COLO829 (cell line): ENCODE measurements around the gene TDRKH.
A peak's percentile ranks its signal among the peaks of the same experiment; 100 is the strongest.
"Not testable (repeated sequence)": the region's sequence is repeated elsewhere in the genome, so short reads cannot be mapped to it uniquely, and the experiment has no call there.

Experiments
- DNase-seq: peaks from one replicate; pipeline ENCODE4 v3.0.0; 2012; ENCODE audit warnings: low spot score

The TDRKH gene

DNA sequence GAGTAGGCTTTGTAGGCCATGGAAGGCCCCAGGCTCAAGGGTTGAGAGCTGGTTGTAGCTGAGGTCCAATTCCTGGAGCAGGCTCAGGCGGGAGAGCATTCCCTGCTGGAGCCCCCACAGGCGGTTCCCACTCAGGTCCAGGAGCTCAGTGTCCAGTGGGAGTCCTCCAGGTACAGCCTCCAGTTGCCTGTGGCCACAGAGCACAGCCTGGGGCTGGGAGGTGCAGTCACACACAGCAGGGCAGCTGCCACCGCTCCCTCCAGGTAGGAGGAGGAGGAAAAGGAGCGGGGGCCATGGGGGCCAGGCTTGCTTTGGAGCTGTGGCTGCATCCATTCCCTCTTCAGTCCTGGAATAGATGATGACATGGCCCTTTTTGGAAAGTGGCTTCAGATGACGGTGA lies 12.1 kb upstream of the TDRKH start:
- DNase-seq: no peak

DNA sequence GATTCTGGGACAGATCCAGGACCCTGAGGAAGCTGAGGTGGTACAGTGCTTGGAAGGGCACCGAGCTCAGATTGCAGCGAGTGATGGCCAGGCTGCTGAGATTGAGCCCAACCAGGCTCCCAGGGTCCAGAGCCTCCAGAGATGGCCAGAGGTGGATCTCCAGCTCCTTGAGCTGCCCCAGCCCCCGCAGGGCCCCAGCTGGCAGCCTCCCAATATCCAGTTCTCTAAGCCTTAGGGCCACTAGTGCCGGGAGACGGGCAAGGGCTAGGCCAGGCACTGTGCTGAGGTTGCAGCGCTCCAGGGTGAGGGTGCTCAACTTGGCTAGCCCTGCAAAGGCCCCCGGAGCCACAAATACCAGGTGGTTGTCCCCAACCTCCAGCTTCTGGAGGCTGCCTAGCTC lies 11.5 kb upstream of the TDRKH start:
- no peak for DNase-seq

DNA sequence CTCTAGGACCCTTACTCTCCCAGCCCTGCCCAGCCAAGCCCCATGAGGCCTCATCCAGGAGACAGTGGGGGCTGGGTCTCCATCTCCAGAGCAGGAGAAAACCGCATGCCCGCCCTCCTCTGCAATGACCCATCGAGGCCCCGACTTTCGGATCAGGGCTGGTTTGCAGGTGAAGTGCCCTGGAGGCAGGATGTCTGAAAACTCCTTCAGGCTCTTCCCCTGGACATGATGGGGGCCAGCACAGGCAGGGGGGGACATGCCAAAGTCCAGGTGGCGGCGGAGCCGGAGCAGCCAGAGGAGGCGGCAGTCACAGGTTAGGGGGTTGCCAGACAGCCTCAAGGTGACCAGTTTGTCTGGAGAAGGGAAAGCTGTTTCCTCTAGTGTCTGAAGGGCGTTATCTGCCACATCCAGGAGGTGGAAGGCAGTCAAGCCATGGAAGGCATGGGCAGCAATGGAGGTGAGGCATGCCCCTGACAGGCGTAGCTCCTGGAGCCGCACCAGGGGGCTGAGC lies 11.1 kb upstream of the TDRKH start:
- DNase-seq: no peak

DNA sequence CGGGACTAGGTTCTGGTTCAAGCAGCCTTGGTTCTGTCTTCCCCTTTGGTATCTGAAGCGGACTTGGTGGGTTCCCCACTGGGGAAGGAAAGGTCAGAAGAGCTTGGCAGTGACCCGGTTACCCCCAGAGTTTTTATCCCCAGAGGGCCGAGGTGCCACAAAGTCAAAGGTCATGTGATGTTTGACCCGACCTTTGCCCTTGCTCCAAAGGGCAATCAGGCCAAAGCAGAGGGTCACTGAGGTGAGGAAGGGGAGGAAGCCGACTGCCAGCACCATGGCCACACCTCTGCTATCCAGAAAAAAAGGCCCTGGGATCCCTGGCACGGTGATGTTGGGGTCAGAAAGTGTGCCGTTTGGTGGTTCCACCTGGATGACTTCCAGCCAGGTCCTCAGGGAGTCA lies 10.5 kb upstream of the TDRKH start:
- no peak for DNase-seq

DNA sequence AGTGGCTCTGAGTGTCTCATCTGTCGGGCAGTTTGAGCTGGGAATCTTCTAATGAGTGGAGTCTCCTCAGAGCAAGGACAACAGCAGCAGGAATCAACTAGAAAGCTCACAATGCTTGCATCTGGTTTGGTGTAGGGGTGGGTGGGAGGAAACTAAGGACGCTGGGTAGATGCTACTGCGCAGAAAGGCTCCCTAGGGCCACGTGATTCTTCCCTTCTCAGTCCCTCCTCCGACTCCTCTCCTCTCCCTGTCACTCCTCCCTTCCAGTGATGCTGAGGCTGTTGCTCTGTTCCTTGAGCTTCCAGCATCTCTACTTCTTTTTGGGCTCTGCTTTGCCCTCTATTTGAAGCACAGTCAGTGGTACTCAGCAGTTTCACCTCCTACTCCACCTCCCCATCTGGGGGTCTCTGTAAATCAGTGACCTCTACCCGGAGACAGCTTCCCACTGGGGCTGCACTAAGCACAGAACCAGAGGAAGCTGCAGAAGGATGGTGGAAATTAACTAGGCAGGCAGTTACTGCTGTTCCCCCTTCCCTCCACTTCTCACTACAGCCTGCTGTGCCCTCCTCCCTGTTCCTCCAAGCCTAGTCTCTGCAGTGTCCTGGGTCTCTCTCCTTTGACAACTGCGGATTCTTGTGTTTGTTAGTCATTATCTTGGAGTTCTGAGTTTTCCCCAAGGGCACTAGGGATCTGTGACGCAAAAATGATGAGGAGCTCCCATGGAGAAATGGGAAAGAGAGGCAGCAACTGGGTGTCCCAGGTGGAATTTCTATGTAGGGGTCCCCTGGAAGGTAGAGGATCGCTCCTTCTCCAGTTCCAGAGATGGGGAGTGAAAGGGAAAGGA lies 9.1 kb upstream of the TDRKH start:
- no peak for DNase-seq

DNA sequence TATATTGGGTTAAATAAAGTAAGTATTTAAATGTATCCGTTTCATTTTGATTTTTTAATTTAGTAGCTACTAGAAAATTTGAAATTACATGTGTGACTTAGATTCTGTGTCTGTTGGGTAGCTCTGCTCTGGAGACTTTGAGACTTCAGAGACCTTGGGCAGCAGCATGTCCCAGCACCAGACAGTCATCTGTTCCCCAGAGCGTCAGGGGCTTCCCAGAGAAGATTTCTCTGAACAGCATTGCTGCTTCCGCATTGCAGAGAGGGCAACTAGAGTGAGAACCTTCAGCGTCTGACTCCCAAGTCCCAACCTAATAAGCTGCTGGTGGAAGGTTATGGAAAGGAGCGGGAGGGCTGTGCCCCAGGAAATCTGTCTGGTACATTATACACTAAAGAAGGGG lies 8.3 kb upstream of the TDRKH start:
- DNase-seq: no peak

DNA sequence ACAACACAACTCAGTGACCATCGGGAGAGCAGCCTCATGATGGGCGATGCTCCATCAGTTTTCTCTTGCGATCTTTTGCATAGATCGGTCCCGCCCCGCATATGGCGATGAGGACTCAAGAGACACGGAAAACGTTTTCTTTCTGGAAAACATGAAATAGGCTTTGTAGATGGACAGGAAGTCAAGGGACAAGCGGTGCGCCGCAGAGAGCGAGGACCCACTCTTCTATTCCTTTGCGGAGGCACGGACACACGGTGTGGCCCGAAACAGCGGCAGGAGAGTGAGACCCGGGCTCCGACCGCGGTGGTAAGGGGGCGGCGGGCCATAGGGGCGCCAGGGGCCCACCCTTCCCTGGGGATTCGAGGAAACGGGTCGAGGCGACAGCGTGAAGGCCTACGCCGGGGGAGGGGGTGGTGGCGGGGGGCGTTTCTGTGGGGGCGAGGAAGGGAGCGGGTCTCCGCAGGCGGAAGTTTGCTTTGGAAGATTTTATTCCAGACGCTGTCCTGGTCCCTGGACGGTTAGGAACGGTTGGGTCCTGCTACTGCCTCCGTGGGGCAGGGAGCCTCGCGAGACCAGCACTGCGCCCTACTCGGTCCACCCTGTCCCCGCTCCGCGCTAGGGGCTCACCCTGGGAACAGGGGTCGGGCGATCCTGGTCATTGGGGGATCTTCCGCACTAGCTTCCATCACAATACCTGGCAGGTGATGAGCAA lies 796 bp upstream of the TDRKH start:
- no peak for DNase-seq

DNA sequence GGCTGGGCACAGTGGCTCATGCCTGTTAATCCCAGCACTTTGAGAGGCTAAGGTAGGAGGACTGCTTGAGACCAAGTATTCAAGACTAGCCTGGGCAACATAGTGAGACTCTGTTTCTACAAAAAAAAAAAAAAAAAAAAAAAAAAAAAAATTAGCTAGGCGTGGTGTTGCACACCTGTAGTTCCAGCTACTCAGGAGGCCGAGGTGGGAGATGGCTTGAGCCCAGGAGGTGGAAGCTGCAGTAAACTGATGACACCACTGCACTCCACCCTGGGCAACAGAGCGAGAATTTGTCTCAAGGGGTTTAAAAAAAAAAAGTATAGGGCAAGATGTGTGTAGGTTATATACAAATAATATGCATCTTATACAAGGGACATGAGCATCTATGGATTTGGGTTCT lies 2.6 kb downstream of the TDRKH start:
- no peak for DNase-seq

DNA sequence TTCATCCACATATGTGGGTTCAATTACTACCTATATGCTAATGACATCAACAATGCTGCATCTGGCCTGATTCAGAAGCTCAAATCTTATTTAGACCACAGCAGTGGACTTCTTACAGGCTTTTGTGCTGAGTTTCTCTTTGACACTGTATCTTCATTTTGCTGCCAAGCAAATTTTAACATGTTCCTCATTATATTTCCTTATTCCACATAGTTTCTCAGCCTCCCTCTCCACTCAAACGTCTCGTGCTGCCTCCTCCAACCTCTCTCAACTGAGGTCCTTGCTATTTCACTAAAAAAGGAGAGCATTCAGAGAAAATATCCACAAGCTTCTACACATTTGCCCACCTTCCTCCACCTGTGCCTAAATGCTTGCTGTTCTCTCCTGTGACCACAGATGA lies 6.5 kb downstream of the TDRKH start:
- no peak for DNase-seq

DNA sequence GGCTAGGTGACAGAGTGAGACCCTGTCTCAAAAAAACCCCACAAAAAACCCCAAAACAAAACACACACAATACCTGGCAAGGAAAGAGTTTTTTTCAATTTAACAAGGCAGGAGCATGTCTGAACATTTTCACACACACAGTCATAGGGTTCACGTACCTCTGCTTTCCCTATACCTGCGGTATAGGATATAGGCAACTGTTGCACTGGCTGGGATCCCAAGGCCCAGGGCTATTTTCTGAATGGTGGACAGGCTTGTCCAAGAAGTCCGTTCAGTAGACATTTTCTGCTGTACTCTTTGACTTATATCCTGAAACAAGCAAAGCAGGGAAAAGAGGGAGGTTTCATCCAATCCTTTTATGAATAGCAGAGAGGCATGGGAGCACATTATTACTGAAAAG lies 7.6 kb downstream of the TDRKH start:
- no peak for DNase-seq

DNA sequence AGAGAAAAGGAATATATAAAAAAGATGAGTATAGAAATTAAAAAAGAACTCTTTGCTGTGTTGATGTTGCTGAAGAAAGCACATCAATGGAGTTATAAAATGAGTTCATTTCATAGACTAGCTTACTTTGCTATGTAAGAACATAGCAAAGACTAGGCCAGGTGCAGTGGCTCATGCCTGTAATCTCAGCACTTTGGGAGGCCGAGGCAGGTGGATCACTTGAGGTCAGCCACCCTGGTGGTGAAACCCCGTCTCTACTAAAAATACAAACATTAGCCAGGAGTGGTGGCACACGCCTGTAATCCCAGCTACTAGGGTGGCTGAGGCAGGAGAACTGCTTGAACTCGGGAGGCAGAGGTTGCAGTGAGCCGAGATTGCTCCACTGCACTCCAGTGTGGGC lies 8.3 kb downstream of the TDRKH start:
- not testable (repeated sequence) for DNase-seq

DNA sequence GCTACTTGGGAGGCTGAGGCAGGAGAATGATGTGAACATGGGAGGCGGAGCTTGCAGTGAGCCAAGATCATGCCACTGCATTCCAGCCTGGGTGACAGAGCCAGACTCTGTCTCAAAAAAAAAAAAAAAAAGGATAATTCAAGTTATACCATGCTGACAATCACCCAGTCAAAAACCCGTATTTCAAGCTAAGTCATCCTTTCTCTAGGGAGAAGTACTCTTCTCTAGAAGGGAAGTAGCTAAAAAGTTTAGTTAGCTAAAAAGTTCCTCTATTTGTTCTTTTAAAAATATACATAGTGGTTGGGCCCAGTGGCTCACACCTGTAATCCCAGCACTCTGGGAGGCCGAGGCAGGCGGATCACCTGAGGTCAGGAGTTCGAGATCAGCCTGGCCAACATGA lies 9.6 kb downstream of the TDRKH start:
- DNase-seq: not testable (repeated sequence)

DNA sequence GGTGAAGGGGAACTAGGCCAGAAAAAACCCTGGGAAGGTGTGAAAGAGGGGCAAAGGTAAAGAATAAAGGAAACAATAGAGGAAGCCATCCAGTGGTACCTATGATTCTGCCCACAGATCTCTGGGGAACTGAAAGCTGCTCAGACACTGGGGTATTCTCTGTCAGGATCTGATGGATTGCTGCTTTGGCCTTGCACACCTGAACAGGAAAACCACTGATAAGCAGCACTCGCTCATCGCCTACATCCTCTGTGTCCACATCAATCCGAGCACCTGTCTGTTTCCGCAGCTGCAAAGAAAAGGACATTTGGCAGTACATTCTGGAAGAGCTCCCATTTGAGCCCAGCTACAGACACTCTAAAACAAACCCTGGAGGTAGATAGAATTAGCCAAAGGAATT lies 10.4 kb downstream of the TDRKH start:
- no peak for DNase-seq

DNA sequence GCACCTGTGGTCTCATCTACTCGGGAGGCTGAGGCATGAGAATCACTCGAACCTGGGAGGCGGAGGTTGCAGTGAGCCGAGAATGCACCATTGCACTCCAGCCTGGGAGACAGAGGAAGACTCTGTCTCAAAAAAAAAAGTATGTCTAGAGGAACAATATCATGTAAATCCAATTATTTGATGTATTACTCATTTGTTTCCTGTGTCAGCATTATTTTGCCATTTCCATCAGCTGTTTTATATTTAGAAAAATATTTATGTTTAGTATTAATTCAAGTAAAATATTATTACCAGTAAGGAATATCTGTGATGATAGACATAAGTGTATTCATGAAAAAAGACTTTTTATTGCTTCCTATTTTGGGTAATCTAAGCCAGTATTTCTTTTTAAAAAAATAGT lies 13.0 kb downstream of the TDRKH start:
- DNase-seq: no peak

DNA sequence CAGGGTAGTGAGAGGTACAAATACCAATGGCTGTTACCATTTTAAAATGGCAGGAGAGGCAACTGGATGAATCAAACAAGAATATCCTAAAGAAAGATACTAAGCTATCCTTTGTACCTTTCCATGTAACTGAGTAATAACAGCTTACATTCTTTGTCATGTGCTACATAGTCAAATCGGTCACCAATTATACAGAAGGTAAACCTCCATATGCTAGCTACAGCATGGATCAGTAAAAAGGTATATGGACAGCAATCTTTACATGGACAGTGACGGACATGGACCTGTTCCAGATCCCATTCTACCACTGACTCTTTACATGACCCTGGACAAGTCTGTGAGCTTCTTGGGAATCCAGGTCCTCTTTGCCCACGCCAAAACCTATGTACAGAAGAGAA lies 13.6 kb downstream of the TDRKH start:
- DNase-seq: no peak

DNA sequence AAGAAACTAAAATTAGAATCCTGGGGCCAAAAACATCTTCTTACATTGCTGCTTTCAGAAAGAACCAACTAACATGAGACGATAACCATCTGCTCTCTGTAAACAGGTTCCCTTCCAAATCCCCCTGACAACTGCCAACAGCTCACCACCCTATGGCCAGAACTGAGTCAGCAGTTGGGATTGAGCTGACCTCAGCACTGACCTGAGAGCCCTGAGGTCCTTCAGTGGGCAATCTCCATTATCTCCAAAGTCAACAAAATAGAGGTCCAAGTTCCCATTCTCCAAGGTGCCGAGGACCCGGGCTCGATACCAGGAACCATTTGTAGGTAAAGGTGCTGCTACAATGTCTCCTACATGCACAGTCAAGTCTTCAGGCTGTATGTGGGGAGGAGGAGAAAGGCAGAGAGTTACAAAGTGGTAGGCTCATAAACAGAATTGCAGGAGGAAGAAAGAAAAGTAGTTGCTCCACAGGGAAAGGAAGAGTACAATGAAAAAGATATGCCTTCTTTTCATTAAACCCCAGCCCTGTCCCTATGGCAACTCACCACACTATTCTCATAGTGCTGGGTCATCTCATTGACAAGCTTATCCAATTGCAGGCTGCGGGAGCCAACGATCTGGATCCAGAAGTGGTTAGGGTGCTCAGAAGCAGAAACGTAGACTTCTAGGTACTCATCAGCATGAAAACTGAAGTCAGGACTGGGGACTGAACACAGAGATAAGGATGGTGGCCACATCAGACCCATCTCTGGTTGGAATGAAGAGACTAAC lies 14.2 kb downstream of the TDRKH start:
- no peak for DNase-seq

DNA sequence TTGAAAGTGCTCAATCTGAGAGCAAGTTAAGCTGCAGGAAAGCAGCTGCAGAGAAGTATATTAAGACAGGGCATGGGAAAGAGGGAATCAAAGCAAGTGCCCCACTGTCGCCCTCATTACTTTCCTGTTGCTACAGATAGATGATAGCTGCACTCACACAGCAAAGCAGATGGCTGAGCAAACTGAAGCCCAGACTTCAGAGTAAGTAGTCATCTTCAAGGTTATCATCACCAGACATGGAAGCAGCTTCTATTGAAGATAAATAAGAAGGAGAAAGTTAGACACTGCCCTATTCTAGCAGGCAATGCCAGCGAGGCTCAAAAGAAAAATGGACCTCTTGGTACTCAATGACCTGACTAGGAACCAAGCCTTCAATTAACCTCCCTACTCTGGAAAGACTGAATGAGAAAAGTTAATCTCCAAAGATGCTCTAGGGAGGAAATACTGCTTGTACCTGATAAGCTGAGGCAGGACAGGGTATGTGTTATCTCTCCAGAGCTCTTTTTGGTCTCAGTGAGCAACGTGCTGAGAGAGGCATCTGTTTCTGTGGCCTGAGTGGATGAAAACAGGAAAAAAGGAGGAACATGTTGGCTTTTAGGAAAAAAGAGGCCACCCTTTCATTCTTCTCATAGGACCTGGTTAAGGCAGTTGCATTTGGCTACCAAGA lies 15.9 kb downstream of the TDRKH start:
- no peak for DNase-seq

DNA sequence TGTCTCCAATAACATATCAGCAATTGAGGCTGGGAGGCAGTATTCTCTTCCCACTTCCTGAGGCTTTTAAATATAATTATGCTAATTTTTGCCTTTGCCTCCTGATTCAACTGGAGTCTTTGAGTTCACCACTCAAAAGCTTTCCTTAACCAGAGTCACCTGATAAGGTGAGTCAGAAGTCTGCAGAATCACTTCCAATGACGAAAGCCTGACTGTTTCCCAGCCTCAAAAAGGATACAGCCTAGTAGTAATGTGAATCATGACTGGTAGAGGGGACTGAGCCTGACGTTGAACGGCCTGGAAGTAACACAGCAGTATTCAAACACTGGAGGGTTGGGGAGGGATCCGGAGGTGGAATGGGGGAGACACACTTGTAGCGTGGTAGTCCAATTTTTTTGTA lies 16.6 kb downstream of the TDRKH start:
- peak; percentile 73 for DNase-seq

DNA sequence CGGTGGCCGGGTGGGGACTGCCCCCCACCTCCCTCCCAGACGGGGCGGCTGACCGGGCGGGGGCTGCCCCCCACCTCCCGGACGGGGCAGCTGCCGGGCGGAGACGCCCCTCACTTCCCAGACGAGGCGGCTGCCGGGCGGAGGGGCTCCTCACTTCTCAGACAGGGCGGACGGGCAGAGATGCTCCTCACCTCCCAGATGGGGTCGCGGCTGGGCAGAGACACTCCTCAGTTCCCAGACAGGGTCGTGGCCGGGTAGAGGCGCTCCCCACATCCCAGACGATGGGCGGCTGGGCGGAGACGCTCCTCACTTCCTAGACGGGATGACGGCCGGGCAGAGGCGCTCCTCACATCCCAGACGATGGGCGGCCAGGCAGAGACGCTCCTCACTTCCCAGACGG lies 21.0 kb downstream of the TDRKH start:
- not testable (repeated sequence) for DNase-seq

DNA sequence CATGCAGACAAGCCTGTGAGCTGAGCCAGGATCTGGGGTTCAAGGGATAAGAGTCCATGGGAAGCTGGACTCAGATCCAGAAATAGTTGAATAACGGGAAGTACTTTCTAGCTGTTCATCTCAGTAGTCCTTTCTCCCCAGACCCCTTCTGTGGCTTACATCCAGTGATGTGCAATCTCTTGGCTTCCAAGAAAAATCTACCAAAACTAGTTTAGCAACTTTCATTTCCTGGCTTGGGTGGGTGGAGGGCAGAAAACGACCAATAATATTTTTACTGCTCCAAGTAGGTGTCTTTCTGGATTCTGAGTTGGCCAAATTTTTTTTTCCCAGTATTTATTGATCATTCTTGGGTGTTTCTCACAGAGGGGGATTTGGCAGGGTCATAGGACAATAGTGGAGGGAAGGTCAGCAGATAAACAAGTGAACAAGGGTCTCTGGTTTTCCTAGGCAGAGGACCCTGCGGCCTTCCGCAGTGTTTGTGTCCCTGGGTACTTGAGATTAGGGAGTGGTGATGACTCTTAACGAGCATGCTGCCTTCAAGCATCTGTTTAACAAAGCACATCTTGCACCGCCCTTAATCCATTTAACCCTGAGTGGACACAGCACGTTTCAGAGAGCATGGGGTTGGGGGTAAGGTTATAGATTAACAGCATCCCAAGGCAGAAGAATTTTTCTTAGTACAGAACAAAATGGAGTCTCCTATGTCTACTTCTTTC lies 21.8 kb downstream of the TDRKH start:
- DNase-seq: not testable (repeated sequence)

DNA sequence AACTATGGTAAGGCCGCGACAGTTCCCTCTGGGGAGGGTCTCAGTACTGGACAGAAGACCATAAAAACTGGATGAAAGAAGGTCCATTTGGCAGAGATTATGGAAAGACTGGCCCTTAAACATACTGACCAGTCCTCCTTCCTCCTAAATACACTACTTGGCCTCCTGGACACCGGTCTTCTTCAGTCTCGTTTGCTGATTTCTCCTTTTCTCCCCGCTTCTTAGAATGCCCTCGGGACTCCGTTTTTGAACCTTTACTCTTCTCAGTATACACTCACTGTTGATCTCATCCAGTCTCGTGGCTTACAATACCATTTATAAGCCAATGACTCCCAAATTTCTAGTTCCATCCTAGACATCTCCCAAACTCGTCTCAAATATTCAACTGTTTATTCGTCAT lies 26.3 kb downstream of the TDRKH start:
- no peak for DNase-seq
